MM.1S (cell line): ENCODE data around the gene CREG1.

Source experiments
- DNase-seq: peaks from one replicate; pipeline ENCODE4 v3.0.0-alpha.2; 2015
- H2AFZ ChIP-seq: fragments of 300-600 bp; sonication (generic); 2 replicates; pipeline ENCODE4 v1.6.0; 2016; ENCODE audit warnings: antibody characterized with exemption, low read length
- H3F3A ChIP-seq: fragments of 300-600 bp; sonication (generic); 2 replicates; pipeline ENCODE4 v1.6.1; 2016; ENCODE audit warnings: mild to moderate bottlenecking, antibody characterized with exemption, low read length, moderate library complexity, mixed read lengths; ENCODE audit not compliant: insufficient read depth
- H3K27ac ChIP-seq: fragments of 300-600 bp; sonication (generic); 2 replicates; pipeline ENCODE4 v1.5.1; 2016; ENCODE audit warnings: mild to moderate bottlenecking, low read length
- H3K27me3 ChIP-seq: fragments of 300-600 bp; sonication (generic); replicated peaks from 2 replicates; pipeline ENCODE4 v1.6.0; 2016; ENCODE audit warnings: low read length; ENCODE audit not compliant: insufficient read depth
- H3K36me3 ChIP-seq: fragments of 300-600 bp; sonication (generic); replicated peaks from 2 replicates; pipeline ENCODE4 v1.6.1; 2016; ENCODE audit warnings: mild to moderate bottlenecking, low read length, mixed read lengths; ENCODE audit not compliant: insufficient read depth
- H3K4me1 ChIP-seq: fragments of 300-600 bp; sonication (generic); 2 replicates; pipeline ENCODE4 v1.6.1; 2016; ENCODE audit warnings: low read length, mixed read lengths
- H3K4me2 ChIP-seq: fragments of 300-600 bp; sonication (generic); 2 replicates; pipeline ENCODE4 v1.6.0; 2016; ENCODE audit warnings: low read depth, low read length
- H3K4me3 ChIP-seq: fragments of 300-600 bp; sonication (generic); 2 replicates; pipeline ENCODE4 v1.5.1; 2016; ENCODE audit warnings: low read length, mixed read lengths
- H3K79me2 ChIP-seq: fragments of 300-600 bp; sonication (generic); 2 replicates; pipeline ENCODE4 v1.6.1; 2016; ENCODE audit warnings: mixed run types, low read length, mixed read lengths
- H3K9ac ChIP-seq: fragments of 300-600 bp; sonication (generic); 2 replicates; pipeline ENCODE4 v1.6.1; 2016; ENCODE audit warnings: low read length, mixed read lengths
- H3K9me2 ChIP-seq: fragments of 300-600 bp; sonication (generic); replicated peaks from 2 replicates; pipeline ENCODE4 v1.6.1; 2016; ENCODE audit warnings: mild to moderate bottlenecking, low read length, mixed read lengths; ENCODE audit not compliant: insufficient read depth
- H3K9me3 ChIP-seq: fragments of 300-600 bp; sonication (generic); replicated peaks from 2 replicates; pipeline ENCODE4 v1.6.1; 2016; ENCODE audit warnings: mild to moderate bottlenecking, low read length, mixed read lengths; ENCODE audit not compliant: insufficient read depth
- H4K20me1 ChIP-seq: fragments of 300-600 bp; sonication (generic); 2 replicates; pipeline ENCODE4 v1.6.1; 2016; ENCODE audit warnings: mild to moderate bottlenecking, low read length, moderate library complexity, mixed read lengths; ENCODE audit not compliant: insufficient read depth
- EZH2 ChIP-seq: fragments of 300-600 bp; sonication (generic); optimal IDR thresholded peaks from 2 replicates; pipeline ENCODE3; 2017; ENCODE audit warnings: low read depth, mild to moderate bottlenecking, antibody characterized with exemption, low read length, mixed read lengths
- EZH2phosphoT487 ChIP-seq: fragments of 300-600 bp; sonication (generic); IDR thresholded peaks from 2 replicates; pipeline ENCODE4 v1.6.1; 2018; ENCODE audit warnings: antibody characterized with exemption, low read length
- TF ChIP-seq, protein P1 (sequence below): fragments of 300-600 bp; sonication (generic); IDR thresholded peaks from 2 replicates; pipeline ENCODE4 v1.5.1; 2016; ENCODE audit warnings: antibody characterized with exemption, low read length, mixed read lengths

CREG1 gene

DNA sequence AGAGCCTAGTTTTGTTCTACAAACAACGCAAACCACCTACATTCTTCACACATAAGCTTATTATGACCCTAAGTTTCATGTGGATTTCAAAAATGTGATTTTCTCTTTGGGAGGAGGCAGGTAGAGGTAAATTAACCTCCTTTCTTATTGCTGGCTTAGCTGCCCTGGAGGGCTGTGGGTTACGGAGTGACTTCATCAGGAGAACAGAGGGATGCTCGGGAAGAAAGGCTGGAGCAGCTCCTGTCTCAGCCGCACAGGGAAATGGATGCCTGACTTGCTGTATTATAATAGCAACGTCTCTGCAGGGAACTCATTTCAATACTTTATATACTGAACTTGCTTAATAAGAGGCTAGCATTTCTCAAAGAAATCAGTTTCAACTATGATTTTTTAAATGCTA lies 14.1 kb upstream of the CREG1 start:
- Histone ChIP-seq H3K36me3 (no peaks in the 10 kb centered on the region), H3K9me3 (no peaks in the 10 kb centered on the region), H2AFZ (no peak overlapping the region), H3K27me3 (no peaks in the 10 kb centered on the region), H3K4me3 (no peak overlapping the region), H3K79me2 (no peaks in the 10 kb centered on the region), H3K9me2 (no peaks in the 10 kb centered on the region), H3F3A (peaks cover 11% of the 10 kb centered on the region), H3K4me2 (no peak overlapping the region), H3K4me1 (peaks cover 34% of the 10 kb centered on the region), H4K20me1 (no peaks in the 10 kb centered on the region), H3K9ac (no peak overlapping the region), H3K27ac (no peak overlapping the region)
- no peak for DNase-seq
- TF ChIP-seq EZH2phosphoT487 (no peak), EZH2 (no peak)
- TF ChIP-seq, protein P1, sequence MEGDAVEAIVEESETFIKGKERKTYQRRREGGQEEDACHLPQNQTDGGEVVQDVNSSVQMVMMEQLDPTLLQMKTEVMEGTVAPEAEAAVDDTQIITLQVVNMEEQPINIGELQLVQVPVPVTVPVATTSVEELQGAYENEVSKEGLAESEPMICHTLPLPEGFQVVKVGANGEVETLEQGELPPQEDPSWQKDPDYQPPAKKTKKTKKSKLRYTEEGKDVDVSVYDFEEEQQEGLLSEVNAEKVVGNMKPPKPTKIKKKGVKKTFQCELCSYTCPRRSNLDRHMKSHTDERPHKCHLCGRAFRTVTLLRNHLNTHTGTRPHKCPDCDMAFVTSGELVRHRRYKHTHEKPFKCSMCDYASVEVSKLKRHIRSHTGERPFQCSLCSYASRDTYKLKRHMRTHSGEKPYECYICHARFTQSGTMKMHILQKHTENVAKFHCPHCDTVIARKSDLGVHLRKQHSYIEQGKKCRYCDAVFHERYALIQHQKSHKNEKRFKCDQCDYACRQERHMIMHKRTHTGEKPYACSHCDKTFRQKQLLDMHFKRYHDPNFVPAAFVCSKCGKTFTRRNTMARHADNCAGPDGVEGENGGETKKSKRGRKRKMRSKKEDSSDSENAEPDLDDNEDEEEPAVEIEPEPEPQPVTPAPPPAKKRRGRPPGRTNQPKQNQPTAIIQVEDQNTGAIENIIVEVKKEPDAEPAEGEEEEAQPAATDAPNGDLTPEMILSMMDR: no peak

DNA sequence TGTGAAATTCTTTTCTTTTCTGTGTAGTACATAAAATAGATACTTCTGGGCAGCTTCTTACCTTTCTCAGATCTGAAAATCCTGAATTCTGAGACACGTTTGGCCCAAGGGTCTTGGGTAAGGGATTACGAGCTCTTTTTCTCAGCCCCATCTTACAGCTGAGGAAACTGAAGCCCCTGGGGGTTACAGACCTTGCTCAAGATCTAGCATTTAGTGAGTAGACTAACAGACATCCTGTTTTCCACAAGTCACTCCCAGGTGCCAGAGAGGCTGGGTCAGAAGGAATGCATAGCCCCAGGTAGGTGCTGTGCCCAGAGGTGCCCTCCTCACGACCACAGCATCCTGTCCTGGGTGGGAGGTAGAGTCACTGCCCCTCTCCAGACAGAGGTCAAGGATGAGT lies 13.2 kb upstream of the CREG1 start:
- TF ChIP-seq EZH2phosphoT487 (no peak), EZH2 (no peak)
- TF ChIP-seq, protein P1: no peak

DNA sequence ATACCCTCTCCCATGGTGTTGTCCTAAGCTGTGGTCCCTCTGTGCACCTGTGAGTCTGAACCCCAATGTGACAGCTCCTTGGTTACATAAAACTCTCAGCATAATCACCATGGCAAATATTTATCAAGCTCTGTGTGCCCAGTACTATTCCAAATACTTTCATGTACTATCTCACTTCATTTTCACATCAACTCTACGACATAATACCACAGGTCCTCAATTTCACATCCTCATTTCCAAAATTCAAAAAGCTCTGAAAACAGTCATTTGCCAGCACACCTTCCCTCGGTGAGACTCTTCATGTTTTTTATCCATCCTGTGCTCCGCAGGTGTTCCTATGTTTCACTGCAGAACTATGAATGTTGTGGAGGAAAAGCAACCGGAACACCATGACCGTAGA lies 12.4 kb upstream of the CREG1 start:
- Histone ChIP-seq H3K4me1 (peaks cover 34% of the 10 kb centered on the region), H3K9me2 (no peaks in the 10 kb centered on the region), H3K36me3 (no peaks in the 10 kb centered on the region), H3F3A (peaks cover 11% of the 10 kb centered on the region), H3K9me3 (no peaks in the 10 kb centered on the region), H3K4me3 (no peak overlapping the region), H3K4me2 (no peak overlapping the region), H2AFZ (no peak overlapping the region), H4K20me1 (no peaks in the 10 kb centered on the region), H3K27me3 (no peaks in the 10 kb centered on the region), H3K9ac (no peak overlapping the region), H3K27ac (no peak overlapping the region), H3K79me2 (no peaks in the 10 kb centered on the region)
- DNase-seq: no peak
- TF ChIP-seq, protein P1: no peak
- no peak for TF ChIP-seq EZH2phosphoT487
- TF ChIP-seq EZH2: no peak

More for the DNA sequence above, 13.2 kb upstream of the CREG1 start:
- H3K9me3 ChIP-seq: no peaks in the 10 kb centered on the region
- H3K27ac ChIP-seq: no peak overlapping the region
- H3K4me3 ChIP-seq: no peak overlapping the region
- H3K9me2 ChIP-seq: no peaks in the 10 kb centered on the region
- no peaks in the 10 kb centered on the region for H3K79me2 ChIP-seq
- no peaks in the 10 kb centered on the region for H4K20me1 ChIP-seq
- no peaks in the 10 kb centered on the region for H3K27me3 ChIP-seq
- peaks cover 11% of the 10 kb centered on the region for H3F3A ChIP-seq
- H3K36me3 ChIP-seq: no peaks in the 10 kb centered on the region
- H3K4me2 ChIP-seq: no peak overlapping the region
- no peak overlapping the region for H3K9ac ChIP-seq
- no peak for DNase-seq
- H2AFZ ChIP-seq: no peak overlapping the region
- H3K4me1 ChIP-seq: peaks cover 34% of the 10 kb centered on the region
